AG10803 (cell line): ENCODE measurements around the gene CDKAL1.

ENCODE experiments used
- DNase-seq: peaks from one replicate; pipeline ENCODE4 v3.0.0; 2010; ENCODE audit warnings: low read depth
- H3K4me3 ChIP-seq: 2 replicates; pipeline ENCODE4 v1.5.1; 2011; ENCODE audit warnings: mild to moderate bottlenecking, low read length, control low read depth
- TF ChIP-seq, protein P1 (sequence below): conservative IDR thresholded peaks from 2 replicates; pipeline ENCODE4 v1.5.1; 2011; ENCODE audit warnings: mild to moderate bottlenecking, low read length, control low read depth, inconsistent platforms

The CDKAL1 gene

DNA sequence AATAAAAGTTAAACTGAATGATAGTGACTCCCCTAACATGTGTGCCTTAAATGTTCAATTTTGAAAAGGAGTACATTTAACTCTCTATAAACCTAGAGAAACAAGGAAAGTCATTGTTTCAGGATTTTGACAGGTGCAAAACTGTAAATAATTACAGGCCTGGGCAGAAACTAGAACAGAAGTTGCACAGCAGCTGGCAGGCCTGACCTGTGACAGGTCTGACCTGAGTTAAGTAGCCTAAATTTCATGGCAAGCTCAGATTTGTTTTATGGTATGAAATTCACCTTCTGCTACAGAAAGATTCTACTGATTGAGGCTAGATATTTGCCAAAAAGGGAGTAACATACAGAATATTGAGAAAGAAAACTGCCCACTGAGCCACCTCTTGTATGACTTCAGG lies 166.1 kb downstream of the CDKAL1 start:
- TF ChIP-seq, protein P1, sequence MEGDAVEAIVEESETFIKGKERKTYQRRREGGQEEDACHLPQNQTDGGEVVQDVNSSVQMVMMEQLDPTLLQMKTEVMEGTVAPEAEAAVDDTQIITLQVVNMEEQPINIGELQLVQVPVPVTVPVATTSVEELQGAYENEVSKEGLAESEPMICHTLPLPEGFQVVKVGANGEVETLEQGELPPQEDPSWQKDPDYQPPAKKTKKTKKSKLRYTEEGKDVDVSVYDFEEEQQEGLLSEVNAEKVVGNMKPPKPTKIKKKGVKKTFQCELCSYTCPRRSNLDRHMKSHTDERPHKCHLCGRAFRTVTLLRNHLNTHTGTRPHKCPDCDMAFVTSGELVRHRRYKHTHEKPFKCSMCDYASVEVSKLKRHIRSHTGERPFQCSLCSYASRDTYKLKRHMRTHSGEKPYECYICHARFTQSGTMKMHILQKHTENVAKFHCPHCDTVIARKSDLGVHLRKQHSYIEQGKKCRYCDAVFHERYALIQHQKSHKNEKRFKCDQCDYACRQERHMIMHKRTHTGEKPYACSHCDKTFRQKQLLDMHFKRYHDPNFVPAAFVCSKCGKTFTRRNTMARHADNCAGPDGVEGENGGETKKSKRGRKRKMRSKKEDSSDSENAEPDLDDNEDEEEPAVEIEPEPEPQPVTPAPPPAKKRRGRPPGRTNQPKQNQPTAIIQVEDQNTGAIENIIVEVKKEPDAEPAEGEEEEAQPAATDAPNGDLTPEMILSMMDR = no peak
- DNase-seq = no peak
- H3K4me3 ChIP-seq = no peak overlapping the region

DNA sequence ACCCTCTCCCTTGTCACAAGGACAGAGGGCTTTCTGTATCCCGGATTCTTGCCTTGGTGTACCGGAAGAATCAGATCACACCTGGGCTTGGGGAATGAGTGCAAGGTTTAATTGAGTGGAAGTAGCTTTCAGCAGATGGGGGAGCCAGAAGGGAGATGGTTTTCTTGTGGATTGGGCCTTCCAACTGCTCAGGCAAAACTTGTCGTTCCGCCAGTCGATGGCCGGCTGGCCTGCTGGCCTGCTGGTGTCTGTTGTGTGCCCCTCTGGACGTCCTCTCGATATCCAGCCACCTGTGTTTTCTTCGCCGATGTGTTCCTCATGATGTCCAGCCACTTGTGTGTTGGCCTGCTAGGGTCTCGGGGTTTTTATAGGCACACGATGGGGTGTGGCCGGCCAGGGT lies 168.1 kb downstream of the CDKAL1 start:
- no peak for DNase-seq
- H3K4me3 ChIP-seq = no peak overlapping the region
- TF ChIP-seq, protein P1 = no peak

DNA sequence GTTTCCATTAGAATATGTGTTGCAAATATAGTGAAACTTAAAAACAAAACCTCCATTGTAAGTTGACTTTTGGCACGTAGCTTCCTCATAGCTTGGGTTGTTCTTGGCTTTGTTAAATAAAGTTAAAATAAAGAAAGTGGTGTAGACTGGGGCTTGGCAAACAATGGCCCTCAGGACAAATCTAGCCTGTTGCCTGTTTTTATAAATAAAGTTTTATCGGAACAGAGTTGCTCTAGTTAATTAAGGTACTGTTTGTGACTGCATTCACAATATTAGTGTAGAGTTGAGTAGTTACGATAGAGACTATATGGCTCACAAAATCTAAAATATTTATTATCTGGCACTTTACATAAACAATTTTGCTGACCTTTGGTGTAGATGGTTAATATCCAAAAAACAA lies 168.8 kb downstream of the CDKAL1 start:
- H3K4me3 ChIP-seq = no peak overlapping the region
- TF ChIP-seq, protein P1 = no peak
- DNase-seq = no peak

DNA sequence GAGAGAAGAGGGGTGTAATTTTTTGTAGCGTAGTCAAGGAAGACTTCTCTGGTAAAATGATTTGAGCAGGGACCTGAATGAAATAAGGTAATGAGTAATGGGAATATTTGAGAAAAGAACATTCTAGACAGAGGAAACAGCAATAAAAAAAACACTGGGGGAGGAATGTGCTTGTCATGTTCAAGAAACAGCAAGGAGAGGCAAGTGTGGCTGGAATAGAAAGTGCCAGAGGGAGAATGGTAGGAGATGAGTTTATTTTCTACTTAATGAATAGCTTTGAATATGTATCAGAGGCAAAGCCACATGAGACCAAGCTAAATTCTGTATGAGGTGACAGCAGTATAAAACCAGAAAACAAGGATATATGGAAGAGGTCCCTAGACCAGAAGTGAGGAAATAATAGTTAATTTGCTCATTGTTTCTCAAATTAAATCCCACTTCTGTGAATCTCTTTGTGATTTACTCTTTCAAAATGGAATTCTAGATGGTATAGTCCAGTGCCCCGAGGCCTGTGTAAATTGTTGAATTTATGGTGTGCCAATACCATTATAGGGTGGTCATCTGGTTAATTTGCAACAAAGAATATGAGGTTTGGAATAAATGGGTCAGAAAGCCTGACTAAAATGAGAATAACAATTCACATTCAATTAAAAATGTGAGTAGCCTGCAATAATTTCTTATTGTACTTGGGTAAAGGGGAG lies 170.2 kb downstream of the CDKAL1 start:
- H3K4me3 ChIP-seq = no peak overlapping the region
- DNase-seq = no peak
- TF ChIP-seq, protein P1 = no peak

DNA sequence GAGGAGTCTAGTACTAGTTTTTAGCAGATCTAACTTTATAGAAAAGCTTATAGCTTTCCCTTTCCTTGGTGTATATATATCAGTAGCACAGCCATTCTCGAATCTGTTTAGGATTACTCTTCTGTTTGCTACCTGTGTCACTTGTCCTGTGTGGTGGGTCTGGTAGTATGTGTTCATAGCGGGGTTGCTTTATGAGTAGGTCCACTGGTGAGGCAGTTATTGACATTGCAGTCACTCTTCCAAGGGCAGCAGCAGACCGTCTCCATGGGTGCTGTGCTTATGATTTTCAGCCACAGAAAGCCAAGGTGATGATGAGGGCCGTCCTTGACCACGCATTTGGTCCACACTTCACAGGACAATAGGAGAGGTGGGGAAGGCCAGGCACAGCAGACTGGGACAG lies 171.5 kb downstream of the CDKAL1 start:
- H3K4me3 ChIP-seq = no peak overlapping the region
- no peak for DNase-seq
- TF ChIP-seq, protein P1 = no peak

DNA sequence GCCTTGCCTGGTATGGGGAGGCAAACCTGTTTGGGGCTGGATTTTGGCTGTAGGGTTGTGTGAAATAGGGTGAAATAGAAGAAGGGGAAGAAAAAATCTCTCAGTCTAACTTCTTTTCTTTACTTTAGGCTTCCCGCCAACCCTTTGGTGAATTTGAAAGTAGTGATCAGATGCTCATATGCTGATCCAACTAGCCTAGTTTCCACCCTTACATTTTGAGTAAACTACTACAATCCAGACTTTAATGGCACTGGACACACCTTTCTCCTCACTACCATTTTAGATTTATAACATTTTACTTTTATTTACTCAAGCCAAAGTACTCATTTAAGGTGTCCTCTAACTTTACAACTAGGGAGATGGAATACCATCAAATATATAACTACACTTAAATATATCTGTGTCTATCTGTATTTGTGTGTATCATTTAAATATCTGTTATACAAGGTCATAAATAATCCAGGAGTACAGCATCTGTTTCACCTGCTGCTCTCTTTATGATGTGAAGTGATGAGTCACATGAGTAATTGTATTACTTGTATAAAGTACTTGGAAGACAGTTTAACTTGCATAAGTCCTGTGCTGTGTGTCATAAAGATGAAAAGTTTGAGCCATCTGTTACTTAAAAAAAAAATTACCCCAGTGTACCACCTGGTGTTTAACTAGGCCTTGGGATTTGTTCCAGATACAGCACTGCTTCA lies 172.1 kb downstream of the CDKAL1 start:
- TF ChIP-seq, protein P1 = no peak
- DNase-seq = peak; percentile 47
- no peak overlapping the region for H3K4me3 ChIP-seq

DNA sequence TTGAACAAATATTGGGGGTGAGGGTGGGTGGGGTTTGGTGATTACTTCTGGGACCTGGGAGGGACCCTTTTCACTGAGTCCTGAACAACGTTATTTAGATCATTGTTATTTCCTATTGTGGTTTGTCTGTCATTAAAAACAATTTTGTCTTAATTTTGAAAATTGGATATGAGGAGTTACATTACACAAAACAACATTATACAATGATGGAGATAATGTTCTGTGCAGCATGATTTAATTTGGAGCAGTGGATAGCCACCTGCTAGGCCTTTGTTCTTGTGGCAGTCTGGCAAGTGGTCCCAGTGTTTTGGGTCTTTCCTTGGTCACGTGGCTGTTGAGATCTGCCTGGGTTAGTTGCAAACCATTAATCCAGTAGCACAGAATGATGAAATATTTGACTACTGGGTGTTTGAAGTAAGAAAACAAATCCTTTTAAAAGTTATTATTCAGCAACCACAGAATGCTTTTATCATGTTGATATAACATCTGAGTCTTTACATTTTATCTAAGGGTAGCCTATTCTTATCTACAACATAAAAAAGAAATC lies 172.8 kb downstream of the CDKAL1 start:
- no peak overlapping the region for H3K4me3 ChIP-seq
- TF ChIP-seq, protein P1 = no peak
- DNase-seq = no peak
